ENCODE results near the gene RDH11.

- TF ChIP-seq POLR2A (IDR thresholded peaks at IDR 0.05; ENCODE audit: low read depth, low read length), result no peak
- no peak for TF ChIP-seq TAF1 (IDR thresholded peaks at IDR 0.05; ENCODE audit: borderline replicate concordance, low read depth, low read length)
Observed at GRCh38 chr14:67690011-67690410, 5.6 kb downstream of the RDH11 start.

Data from GM12892 (cell line).